Measurements from ENCODE around the gene PIP5KL1. TPM values are rescaled to one million over a fixed set of nuclear protein-coding genes. Genes with fewer than 3 reads are reported as not detected.

The PIP5KL1 gene
- total RNA-seq, 2 donors from 2014 or later: 3.1 to 16.5 TPM

DNA sequence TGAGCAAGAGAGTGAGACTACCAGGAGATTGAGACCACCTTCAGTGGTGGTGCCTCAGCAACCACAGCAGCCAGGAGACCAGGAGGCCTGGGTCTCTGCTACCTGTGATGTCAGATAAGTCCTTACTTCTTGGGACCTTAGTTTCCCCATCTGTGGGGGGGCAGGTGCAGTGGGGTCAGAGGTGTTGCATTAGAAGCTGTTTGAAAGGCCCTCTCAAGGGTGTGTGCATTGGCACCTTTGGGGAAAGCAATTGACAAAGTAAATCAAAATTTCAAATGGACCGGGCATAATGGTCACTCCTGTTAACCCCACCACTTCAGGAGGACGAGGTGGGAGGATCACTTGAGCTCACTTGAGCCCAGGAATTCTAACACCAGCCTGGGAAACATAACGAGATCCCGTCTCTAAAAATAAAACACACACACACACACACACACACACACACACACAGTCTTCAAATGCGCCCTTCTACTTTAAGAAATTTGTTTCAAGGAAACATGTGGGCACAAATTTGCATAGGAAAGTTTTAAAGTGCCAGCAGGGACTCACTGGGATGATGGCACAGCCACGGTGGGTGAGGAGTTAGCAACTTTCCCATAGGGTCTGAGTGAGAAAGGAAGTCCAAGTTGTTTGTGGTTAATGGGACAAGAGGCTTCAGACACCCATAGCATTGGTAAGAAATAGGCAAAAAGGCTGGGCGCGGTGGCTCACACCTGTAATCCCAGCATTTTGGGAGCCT lies 51.8 kb downstream of the PIP5KL1 start:
- Histone ChIP-seq H3K9me3 (no peaks in the 10 kb centered on the region), H3K36me3 (no peaks in the 10 kb centered on the region), H3K4me3 (no peak overlapping the region), H3K27ac (no peak overlapping the region), H3K4me1 (replicated peaks) (peaks cover 6% of the 10 kb centered on the region), H3K27me3 (replicated peaks; ENCODE audit: insufficient read depth) (no peaks in the 10 kb centered on the region)
- no peak for DNase-seq (ENCODE audit: low spot score)
- TF ChIP-seq POLR2A (IDR thresholded peaks at IDR 0.05) (no peak), POLR2AphosphoS5 (IDR thresholded peaks at IDR 0.05) (no peak)
- TF ChIP-seq, protein P1, sequence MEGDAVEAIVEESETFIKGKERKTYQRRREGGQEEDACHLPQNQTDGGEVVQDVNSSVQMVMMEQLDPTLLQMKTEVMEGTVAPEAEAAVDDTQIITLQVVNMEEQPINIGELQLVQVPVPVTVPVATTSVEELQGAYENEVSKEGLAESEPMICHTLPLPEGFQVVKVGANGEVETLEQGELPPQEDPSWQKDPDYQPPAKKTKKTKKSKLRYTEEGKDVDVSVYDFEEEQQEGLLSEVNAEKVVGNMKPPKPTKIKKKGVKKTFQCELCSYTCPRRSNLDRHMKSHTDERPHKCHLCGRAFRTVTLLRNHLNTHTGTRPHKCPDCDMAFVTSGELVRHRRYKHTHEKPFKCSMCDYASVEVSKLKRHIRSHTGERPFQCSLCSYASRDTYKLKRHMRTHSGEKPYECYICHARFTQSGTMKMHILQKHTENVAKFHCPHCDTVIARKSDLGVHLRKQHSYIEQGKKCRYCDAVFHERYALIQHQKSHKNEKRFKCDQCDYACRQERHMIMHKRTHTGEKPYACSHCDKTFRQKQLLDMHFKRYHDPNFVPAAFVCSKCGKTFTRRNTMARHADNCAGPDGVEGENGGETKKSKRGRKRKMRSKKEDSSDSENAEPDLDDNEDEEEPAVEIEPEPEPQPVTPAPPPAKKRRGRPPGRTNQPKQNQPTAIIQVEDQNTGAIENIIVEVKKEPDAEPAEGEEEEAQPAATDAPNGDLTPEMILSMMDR (IDR thresholded peaks at IDR 0.05): no peak
- WGBS: 66% methylated on average over 8 of the region's 8 CpGs
- intact Hi-C loops (cut with DNase I): loop anchor here (5.0 kb wide), 1 partner anchor 142 kb away; the partner anchor contains the start of gene TOR2A

DNA sequence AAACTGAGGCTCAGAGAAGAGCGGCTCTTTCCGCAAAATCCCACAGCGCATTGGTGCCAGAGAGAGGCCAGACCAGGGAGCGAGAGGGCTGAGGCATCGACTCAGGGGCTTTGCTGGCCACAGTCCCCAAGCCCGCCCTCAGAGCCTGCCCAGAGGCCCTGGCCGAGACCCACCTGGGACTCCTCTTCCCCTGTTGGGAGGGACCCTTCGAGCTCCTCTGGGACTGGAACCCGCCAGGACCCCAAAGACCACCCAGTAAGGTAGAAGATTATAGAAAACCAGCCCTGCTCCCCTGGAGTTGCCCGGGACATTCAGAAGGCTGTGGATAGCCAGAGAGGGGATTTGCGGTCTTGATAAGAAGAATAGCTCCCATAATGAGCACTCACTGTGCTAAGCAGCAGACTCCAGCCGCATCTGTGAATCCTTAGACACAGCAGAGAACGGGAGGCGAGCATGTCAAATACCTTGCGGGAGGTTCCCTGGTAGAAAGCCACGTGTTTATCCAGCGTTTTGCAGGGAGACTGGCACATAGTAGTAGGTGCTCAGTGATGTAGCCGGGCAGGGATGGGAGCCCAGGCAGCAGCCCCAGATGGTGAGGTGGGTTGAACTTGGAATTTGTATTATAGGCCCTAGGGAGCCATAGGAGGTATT lies 52.5 kb downstream of the PIP5KL1 start:
- TF ChIP-seq POLR2A (IDR thresholded peaks at IDR 0.05): no peak
- TF ChIP-seq, protein P1 (IDR thresholded peaks at IDR 0.05): no peak
- no peak for TF ChIP-seq POLR2AphosphoS5 (IDR thresholded peaks at IDR 0.05)
- H3K4me3 ChIP-seq: peak overlapping the region; percentile 45 to 52
- intact Hi-C loops (cut with DNase I): loop anchor here (5.0 kb wide), 1 partner anchor 141 kb away; the partner anchor contains the start of gene TOR2A
- H3K36me3 ChIP-seq: no peaks in the 10 kb centered on the region
- DNase-seq (ENCODE audit: low spot score): no peak
- H3K9me3 ChIP-seq: no peaks in the 10 kb centered on the region
- H3K27ac ChIP-seq: peak overlapping the region in 1 of 2 donors; percentile 51
- WGBS: 30% methylated on average over 18 of the region's 18 CpGs
- no peaks in the 10 kb centered on the region for H3K27me3 ChIP-seq (replicated peaks; ENCODE audit: insufficient read depth)
- H3K4me1 ChIP-seq (replicated peaks): peaks cover 8% of the 10 kb centered on the region

DNA sequence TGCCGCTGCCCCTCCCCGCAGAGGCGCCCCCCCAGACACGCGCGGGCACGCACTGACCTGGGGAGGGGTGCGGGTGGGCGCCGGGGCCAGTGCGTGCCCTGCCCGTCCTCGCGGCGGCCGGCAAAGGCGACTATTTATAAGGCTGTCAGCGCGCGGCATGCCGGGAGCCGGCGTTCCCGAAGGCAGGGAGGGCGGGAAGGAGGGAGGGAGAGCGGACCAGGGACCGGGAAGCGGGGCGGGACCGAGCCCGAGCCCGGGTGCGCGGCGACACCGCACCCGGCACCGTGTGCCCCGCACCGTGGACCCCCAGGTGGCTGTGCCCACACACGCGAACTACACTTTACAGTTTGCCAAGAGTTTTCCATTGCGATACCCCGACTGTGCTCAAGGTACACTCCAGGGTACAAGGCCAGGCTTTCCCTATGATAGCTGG lies 53.0 kb downstream of the PIP5KL1 start, which contains the start of gene AK1:
AK1 (minus strand) TSS at position 110 of the 433 bp plus-strand sequence. CDS start 3,058 bp downstream, outside the sequence.
- H3K4me1 ChIP-seq (replicated peaks): peaks cover 8% of the 10 kb centered on the region
- DNase-seq (ENCODE audit: low spot score): peak; percentile 75
- WGBS: under 1% methylated on average over 38 of the region's 44 CpGs
- peak within 1 kb of the TSS; percentile 45 to 52 for H3K4me3 ChIP-seq
- H3K27ac ChIP-seq: peak within 1 kb of the TSS in 1 of 2 donors; percentile 51
- no peaks in the 10 kb centered on the region for H3K36me3 ChIP-seq
- H3K27me3 ChIP-seq (replicated peaks; ENCODE audit: insufficient read depth): no peaks in the 10 kb centered on the region
- TF ChIP-seq, protein P1 (IDR thresholded peaks at IDR 0.05): no peak
- TF ChIP-seq POLR2AphosphoS5 (IDR thresholded peaks at IDR 0.05) (peak; percentile 92), POLR2A (IDR thresholded peaks at IDR 0.05) (peak; percentile 59)
- no peaks in the 10 kb centered on the region for H3K9me3 ChIP-seq
- intact Hi-C loops (cut with DNase I): loop anchor here (1.0 to 5.0 kb wide), 2 partner anchors 20 to 140 kb away; partner anchors contain the start of gene TOR2A

DNA sequence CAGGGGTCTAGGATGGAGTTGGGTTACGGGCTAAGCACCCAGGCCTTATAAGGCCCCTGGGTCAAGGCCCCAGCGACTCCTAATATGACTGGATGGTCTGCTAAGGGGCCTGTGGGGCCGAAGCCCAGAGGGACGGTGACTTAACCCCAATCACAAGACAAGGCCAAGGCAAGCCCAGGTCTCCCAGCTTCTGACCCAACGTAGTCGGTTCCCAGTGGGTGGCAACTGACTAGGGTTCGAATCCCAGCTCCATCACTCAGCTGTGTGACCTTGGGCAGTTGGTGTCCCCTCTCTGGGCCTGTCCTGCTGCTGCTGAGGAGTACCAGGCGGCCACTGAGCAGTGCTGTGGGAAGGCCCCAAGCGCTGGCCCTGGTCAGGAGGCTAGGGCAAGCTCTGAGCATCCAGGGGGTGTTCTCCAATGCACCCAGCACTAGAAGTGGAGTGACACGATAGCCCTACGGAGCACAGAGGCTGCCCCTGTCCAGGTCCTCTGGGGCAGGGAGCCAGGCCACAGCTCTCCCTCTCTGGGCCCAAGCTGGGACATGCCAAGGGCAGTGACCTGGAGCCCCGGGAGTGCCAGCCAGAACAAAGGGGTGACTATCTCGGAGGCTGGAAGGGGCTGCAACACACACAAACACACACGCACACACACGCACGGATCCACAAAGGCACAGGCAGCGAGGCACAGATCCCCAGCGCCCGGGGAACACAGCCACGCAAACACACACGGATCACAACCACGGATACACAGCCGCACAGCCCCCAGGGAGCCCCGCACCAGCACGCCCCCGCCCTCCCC lies 53.6 kb downstream of the PIP5KL1 start:
- Histone ChIP-seq H3K36me3 (no peaks in the 10 kb centered on the region), H3K27me3 (replicated peaks; ENCODE audit: insufficient read depth) (no peaks in the 10 kb centered on the region), H3K4me1 (replicated peaks) (peaks cover 8% of the 10 kb centered on the region), H3K27ac (peak overlapping the region in 1 of 2 donors; percentile 51), H3K4me3 (peak overlapping the region; percentile 45 to 52), H3K9me3 (no peaks in the 10 kb centered on the region)
- intact Hi-C loops (cut with DNase I): loop anchor here (1.0 to 5.0 kb wide), 2 partner anchors 20 to 140 kb away; partner anchors contain the start of gene TOR2A
- TF ChIP-seq, protein P1 (IDR thresholded peaks at IDR 0.05): no peak
- TF ChIP-seq POLR2AphosphoS5 (IDR thresholded peaks at IDR 0.05): no peak
- no peak for TF ChIP-seq POLR2A (IDR thresholded peaks at IDR 0.05)
- WGBS: 26% methylated on average over 21 of the region's 26 CpGs
- DNase-seq (ENCODE audit: low spot score): no peak

Measured in prostate gland (tissue), 2 donors.